Lower leg skin (tissue), 3 donors: ENCODE results near the gene NRDC.

Experiments used
- CTCF ChIP-seq, 3 donors: fragments of 450-650 bp; IDR thresholded peaks; one replicate each; pipeline ENCODE4 v1.5.1; 2016; ENCODE audit warnings: antibody characterized with exemption in 3 of 3, mild to moderate bottlenecking in 3 of 3, moderate library complexity in 2 of 3
- POLR2A ChIP-seq, 2 donors: fragments of 450-650 bp; IDR thresholded peaks; one replicate each; pipeline ENCODE4 v1.6.1; 2016 to 2017; ENCODE audit warnings: antibody characterized with exemption in 2 of 2, mild to moderate bottlenecking in 1 of 2, moderate library complexity in 1 of 2

DNA sequence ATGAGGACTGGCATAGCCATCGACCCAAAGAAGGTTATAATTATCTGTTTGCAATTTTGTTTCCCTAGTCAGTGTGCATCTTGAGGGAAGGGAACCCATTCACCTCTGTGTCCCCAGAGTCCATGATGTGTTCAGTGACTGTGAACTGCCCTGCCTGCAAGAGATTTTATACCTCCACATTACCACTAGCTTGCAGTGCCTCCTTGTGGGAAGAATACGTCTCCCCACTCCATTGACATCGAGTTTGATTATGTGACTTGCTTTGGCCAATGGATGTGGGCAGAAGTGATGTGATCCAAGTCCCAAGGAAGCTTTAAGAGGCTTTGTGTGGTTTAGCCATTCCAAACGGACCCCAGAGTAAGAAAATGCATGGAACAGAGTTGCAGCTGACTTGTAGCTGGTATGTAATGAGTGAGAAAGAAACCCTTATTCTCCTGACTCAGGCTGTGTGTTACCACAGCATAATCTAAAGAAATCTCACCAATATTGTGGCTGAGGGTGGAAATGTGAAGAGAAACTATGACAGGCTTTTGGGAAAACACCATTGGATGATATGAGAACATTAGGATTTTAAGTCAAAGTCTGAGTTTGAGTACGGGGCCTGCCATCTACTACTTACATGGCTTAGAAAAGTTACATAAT, 47.8 kb upstream of the NRDC start:
- TF ChIP-seq POLR2A (IDR thresholded peaks at IDR 0.05) = no peak
- TF ChIP-seq CTCF (IDR thresholded peaks at IDR 0.05) = no peak
